HFF-Myc (cell line): ENCODE data around the gene LRIG1.

Experiments used
- DNase-seq: peaks from one replicate; pipeline ENCODE4 v3.0.0-alpha.2; 2011; ENCODE audit warnings: low read depth; ENCODE audit errors: extremely low read depth
- H3K4me3 ChIP-seq: replicated peaks from 2 replicates; pipeline ENCODE4 v1.5.1; 2011; ENCODE audit warnings: low read depth, mild to moderate bottlenecking, control low read depth, low read length
- CTCF ChIP-seq: IDR thresholded peaks from 2 replicates; pipeline ENCODE4 v1.5.1; 2012; ENCODE audit warnings: mild to moderate bottlenecking, low read depth, low read length, control low read depth; ENCODE audit errors: missing control alignments

LRIG1 gene

GRCh38 chr3:66401157-66401550, 99.7 kb downstream of the LRIG1 start:
- H3K4me3 ChIP-seq, result no peak overlapping the region
- TF ChIP-seq CTCF, result no peak

GRCh38 chr3:66400411-66401156, 100.2 kb downstream of the LRIG1 start:
- DNase-seq, result no peak
- TF ChIP-seq CTCF, result no peak
- H3K4me3 ChIP-seq, result no peak overlapping the region

More at GRCh38 chr3:66401157-66401550, 99.7 kb downstream of the LRIG1 start:
- peak; percentile 36 for DNase-seq

GRCh38 chr3:66399529-66400232, 101.1 kb downstream of the LRIG1 start:
- no peak for TF ChIP-seq CTCF
- H3K4me3 ChIP-seq, result no peak overlapping the region
- DNase-seq, result no peak

GRCh38 chr3:66398228-66399025, 102.4 kb downstream of the LRIG1 start:
- H3K4me3 ChIP-seq, result no peak overlapping the region
- no peak for TF ChIP-seq CTCF
- DNase-seq, result peak; percentile 74

GRCh38 chr3:66397745-66398144, 103.1 kb downstream of the LRIG1 start:
- TF ChIP-seq CTCF, result no peak
- DNase-seq, result no peak
- no peak overlapping the region for H3K4me3 ChIP-seq

GRCh38 chr3:66396888-66397287, 103.9 kb downstream of the LRIG1 start:
- no peak for TF ChIP-seq CTCF
- no peak for DNase-seq
- H3K4me3 ChIP-seq, result no peak overlapping the region
